ENCODE data around the gene POGLUT3.

- TF ChIP-seq POLR2AphosphoS5 (IDR thresholded peaks at IDR 0.05): no peak
- TF ChIP-seq, protein P1, sequence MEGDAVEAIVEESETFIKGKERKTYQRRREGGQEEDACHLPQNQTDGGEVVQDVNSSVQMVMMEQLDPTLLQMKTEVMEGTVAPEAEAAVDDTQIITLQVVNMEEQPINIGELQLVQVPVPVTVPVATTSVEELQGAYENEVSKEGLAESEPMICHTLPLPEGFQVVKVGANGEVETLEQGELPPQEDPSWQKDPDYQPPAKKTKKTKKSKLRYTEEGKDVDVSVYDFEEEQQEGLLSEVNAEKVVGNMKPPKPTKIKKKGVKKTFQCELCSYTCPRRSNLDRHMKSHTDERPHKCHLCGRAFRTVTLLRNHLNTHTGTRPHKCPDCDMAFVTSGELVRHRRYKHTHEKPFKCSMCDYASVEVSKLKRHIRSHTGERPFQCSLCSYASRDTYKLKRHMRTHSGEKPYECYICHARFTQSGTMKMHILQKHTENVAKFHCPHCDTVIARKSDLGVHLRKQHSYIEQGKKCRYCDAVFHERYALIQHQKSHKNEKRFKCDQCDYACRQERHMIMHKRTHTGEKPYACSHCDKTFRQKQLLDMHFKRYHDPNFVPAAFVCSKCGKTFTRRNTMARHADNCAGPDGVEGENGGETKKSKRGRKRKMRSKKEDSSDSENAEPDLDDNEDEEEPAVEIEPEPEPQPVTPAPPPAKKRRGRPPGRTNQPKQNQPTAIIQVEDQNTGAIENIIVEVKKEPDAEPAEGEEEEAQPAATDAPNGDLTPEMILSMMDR (IDR thresholded peaks at IDR 0.05): no peak
- TF ChIP-seq EP300 (IDR thresholded peaks at IDR 0.05): no peak
Measured at GRCh38 chr11:108522318-108522717, 24.1 kb upstream of the POGLUT3 start.

Measured in gastroesophageal sphincter (tissue), 3 donors.